C4-2B (cell line): ENCODE measurements around the gene AVL9.

Experiments used
- ZFX ChIP-seq: fragments of 450-650 bp; IDR thresholded peaks from 2 replicates; pipeline ENCODE4 v1.6.1; 2017
- TF ChIP-seq, protein P1 (sequence below): fragments of 450-650 bp; conservative IDR thresholded peaks from 2 replicates; pipeline ENCODE4 v1.5.1; 2017; ENCODE audit warnings: mild to moderate bottlenecking

GRCh38 chr7:32574626-32575025, 79.3 kb downstream of the AVL9 start:
- TF ChIP-seq, protein P1, sequence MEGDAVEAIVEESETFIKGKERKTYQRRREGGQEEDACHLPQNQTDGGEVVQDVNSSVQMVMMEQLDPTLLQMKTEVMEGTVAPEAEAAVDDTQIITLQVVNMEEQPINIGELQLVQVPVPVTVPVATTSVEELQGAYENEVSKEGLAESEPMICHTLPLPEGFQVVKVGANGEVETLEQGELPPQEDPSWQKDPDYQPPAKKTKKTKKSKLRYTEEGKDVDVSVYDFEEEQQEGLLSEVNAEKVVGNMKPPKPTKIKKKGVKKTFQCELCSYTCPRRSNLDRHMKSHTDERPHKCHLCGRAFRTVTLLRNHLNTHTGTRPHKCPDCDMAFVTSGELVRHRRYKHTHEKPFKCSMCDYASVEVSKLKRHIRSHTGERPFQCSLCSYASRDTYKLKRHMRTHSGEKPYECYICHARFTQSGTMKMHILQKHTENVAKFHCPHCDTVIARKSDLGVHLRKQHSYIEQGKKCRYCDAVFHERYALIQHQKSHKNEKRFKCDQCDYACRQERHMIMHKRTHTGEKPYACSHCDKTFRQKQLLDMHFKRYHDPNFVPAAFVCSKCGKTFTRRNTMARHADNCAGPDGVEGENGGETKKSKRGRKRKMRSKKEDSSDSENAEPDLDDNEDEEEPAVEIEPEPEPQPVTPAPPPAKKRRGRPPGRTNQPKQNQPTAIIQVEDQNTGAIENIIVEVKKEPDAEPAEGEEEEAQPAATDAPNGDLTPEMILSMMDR = no peak
- no peak for TF ChIP-seq ZFX
